Measurements from ENCODE around the gene TPPP.

Gene TPPP

DNA sequence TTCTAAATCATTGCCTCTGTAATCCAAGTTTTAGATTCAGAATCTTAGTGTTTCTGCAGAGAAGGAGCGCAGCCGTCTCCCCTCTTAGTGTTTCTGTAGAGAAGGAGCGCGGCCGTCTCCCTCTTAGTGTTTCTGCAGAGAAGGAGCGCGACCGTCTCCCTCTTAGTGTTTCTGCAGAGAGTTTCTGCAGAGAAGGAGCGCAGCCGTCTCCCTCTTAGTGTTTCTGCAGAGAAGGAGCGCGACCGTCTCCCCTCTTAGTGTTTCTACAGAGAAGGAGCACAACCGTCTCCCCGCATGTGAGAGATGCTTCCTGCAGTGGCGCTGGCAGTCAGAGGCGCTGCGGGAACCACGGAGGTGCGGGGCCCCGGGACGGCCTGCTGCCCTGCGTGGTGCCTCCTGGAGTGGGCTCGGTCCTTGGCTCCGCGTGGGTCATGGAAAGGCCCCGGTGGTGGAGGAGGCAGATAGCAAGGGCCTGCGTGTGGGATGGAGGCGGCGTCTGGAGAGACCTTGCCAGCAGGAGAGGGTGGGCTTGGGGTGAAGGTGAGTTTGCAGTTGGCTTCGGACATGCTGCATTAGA is 70.1 kb downstream of the TPPP start:
- DNase-seq, result no peak

DNA sequence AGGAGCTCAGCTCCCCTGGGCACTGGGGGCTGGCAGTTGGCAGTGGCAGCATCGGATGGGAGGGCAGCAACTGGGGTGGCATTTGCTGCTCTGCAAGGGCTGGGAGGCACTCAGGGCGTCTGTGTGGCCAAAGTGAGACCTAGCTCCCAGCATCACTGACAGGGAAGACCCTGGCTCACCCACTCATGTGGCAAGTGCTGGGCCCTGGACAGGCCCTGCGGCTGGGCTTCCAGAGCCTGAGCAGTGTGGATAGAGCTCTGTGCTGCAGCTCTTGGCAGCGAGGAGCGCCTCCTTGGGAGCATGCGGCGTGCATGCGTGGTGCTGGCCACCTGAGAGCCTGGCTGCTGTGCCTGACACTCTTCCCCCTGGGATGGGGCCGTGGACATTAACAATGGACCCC is 70.8 kb downstream of the TPPP start:
- no peak for DNase-seq

DNA sequence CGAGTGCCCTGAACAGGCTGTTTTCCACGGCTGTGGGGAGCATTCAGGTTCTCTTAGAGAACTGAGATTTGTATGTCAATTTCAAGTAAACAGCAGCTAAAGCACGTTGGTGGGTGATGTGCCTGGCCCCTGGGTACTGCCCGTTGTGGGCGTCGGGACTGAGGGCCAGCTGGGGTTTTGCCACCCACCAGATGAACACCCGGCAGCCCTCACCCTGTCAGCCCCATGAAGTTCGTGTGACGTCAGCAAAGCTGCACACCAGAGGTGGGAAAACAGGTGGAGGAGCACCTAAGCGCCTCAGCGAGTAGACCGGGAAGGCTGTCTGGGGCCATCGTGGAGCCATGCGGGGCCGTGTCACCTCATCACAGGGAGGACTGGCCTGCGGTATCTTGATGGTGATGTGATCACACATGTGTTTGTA is 71.8 kb downstream of the TPPP start:
- no peak for DNase-seq

DNA sequence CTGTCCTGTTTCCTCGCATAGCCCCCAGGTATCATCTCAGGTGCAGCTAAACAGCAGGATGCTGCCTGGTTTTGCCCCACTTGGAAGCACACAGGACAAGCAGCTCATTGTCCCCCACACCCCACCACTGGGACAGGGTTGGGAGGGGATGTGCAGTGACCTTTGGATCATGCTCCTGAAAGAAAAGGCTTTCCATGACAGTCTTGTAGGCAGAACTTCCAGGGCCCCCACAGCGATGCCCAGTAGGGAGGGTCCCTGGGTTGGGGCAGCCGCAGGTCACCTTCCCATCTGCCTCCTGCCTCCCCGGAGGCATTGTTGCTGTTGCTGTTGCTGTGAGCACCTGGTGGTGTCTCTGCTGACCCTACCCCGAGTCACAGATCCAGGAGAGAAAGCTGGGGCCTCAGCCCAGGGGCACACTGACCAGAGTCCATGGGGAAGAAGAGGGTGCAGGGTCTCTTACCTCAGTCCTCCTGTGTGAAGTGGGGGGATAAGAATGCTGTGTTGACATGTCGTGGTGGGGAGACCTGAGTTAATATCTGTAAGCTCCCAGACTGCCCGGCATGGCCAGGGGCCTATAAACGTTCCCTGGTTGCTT is 72.5 kb downstream of the TPPP start:
- no peak for DNase-seq

DNA sequence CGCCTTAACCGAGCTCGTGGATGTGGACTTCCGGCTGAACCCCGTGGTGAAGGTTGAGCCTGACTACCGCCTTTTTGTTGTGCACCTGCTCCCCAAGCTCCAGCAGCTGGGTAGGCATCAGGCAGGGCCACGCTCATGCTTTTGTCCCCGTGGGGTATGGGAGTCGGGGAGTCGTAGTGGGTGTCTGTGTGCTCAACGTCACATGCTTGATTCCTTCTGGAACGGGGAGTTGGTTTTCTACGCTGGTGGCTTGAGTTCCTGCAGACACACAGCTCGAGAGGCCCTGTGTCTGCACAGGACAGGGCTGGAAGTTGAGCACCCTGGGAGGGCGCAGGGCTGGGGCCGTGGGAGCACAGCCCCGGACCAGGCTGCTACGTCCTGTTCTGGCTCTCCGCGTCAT is 73.0 kb downstream of the TPPP start:
- no peak for DNase-seq

DNA sequence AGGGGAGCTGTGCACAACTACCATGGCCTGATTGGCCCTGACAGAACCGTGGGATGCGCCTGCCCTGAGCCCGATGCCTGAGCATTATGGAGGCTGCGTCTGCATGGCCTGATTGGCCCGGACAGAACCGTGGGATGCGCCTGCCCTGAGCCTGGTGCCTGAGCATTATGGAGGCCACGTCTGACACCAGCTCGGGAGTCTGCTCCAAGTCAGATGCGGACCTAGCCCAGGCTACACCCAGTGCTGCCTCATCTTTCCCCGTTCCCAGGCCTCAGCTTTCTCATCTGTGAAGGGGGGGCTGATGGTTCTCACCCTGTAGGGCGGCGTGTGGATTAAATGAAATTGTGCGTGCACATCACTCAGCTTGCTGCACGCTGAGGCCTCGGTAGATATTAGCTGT is 73.7 kb downstream of the TPPP start:
- no peak for DNase-seq

DNA sequence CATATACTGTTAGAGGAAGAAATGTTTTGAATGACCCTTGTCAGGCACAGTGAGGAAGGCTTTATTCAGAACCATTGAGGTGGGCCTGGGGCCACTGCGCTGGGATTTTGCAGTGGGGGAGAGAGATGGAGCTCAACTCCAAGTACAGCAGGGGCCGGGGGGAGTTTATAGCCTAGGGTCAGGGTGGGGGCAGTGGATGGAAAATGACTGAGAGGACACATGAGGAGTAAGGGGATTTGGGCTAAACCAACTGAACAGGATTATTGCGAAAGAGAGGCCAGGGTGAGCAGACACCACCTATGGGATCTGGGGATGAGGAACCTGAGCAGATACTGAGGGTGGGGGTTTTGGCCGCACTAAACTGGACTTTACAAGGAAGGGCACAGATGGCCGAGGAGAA is 74.7 kb downstream of the TPPP start:
- DNase-seq, result no peak

DNA sequence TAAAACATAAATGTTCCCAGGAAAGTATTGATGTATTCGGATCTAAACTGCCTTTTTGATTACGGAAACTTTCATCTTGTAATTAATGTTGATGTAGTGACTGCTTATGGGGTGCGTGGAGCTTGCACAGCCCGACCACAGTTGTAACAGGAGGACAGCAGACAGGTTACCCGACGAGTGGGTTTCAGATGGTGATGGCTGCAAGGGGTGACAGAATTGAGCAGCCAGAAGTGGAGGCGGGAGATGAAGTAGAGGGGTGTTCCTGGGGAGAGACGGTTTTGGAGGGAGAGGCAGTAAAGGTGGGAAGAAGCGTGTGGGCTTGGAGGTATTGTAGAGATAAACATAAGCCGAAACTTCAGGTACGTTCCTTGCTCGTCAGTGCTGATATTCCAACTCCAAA is 75.3 kb downstream of the TPPP start:
- no peak for DNase-seq

DNA sequence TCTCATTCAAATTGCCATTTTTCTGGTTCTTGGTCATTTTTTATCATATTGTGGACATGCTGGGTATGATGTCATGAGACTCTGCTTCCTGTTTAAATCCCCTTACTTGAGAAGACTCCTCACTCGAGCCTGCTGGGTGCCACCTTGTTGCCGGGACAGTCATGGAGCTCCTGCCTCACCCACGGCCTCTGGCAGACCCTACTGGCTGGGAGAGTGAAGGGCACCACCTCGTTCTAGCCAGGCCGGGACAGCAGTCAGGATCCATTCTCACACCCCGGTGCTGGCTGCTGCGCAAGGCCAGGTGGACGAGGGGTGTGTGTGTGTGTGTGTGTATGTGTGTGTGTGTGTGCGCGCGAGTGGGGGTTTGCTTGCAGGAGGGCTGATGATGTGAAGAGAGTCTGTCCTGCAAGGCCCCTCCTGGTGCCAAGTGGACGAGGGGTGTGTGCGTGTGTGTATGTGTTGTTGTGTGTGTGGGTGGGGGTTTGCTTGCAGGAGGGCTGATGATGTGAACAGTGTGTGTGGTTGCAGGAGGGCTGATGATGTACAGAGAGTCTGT is 76.6 kb downstream of the TPPP start:
- DNase-seq, result no peak

DNA sequence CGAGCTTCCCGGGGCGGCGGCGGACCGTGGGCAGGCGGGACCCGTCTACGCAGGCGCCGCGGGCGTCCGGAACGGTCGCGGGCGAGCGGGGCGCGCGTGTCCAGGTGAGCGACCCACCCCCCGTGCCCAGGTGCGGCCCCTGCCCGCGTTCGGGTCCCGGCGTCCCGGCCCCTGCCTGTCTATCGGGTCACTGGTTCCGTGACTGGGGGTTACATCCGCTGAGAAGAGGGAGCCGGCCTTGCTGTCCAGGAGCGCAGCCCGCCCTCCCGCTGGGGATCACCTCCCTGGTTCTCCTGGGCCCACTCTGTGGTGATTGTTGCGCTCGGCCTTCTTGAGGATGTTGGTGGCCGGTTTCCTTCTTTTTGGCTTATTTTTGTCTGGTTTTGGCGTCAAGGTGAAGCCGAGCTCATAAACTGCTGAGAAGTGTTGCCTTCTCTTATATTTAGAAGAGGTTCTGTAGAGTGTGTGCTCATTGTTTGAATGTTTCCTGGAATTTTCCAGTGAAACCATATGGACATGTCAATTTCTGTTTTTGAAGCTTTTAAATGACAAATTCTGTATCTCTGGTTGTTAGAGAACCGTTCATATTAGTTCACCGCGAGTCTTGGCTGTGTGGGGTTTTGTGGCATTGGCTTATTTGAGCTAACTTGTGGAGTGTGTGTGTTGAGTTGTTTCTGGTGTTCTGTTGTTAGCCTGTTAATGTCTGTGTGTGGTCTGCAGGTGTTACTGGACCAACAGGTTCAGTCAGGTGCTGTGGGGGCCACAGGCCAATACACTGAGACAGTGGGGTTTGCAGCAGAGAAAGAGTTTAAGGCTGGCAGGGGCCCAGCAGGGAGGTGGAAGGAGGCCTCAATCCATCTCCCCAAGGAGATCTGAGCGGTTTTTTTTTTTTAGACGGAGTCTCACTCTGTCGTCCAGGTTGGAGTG is 80.4 kb downstream of the TPPP start:
- no peak for DNase-seq

DNA sequence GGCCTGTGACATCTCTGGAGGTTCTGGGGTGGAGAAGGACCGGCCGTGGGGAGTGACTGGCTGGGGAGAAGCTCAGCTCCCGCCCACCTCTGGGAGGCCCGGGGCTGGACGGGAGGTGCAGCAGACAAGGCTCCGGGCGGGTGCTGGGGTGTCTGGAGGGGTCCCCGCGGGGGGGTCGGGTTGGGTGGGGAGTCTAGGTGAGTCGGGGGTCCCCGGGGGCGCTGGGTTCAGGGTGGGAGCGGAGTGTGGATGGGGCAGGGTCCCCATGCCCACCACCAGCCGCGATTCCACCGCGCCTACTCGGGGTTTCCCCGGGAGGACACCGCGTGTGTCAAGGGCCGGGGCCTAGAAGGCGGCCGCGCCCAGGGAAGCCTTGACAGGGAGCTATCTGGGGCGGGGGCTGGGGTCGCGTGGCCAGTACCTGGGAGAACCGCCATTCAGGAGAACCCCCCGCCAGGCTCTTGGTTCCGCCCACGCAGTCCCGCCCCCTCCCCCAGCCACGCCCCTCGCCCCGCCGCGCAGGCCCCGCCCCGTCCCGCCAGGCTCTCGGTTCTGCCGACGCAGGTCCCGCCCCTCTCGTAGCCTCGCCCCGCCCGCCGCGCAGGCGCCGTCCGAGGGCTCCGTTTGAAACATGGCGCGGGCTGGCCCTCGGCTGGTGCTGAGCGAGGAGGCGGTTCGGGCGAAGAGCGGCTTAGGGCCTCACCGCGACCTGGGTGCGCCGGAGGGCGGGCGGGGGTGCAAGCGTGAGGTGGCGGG is 81.2 kb downstream of the TPPP start, which contains the start of gene CEP72:
TSS of gene CEP72 (plus strand) at position 610 of the 756 bp plus-strand sequence. CDS start at position 632, 22 bp downstream.
- DNase-seq, result peak; percentile 53

DNA sequence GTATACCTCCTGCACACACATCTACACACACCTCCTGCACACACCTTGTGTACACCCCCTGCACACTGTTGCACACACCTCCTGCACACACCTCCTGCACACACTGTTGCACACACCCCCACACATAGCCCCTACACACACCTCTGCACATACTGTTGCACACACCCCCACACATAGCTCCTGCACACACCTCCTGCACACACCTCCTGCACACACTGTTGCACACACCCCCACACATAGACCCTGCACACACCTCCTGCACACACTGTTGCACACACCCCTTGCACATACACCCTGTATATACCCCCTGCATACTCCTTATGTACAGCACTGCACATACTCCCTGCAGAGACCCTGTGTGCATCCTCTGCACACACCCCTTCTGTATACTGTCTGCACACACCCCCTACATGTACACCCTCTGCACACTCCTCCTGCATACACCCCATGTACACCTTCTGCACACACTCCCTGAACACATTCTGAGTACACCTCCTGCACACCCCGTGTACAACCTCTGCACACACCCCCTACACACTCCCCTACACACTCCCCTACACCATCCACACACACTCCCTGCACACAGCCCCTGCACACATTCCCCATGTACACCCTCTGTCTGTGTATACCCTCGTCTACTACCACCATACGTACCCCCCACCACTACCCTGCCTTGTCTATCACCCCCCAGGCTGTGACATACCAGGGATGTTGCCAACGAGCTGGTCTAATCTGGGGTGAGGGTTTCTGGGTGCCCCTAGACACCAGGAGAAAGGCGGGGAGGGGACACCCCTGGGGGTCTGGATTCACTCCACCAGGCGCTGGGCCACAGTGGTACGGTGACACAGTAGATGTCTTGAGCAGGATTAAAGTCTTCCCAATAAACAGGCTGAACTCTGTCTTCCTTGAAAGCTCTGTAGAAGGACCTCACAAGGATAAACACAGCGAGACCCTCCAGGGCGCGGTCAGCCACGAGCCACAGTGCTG is 82.1 kb downstream of the TPPP start:
- DNase-seq, result no peak

DNA sequence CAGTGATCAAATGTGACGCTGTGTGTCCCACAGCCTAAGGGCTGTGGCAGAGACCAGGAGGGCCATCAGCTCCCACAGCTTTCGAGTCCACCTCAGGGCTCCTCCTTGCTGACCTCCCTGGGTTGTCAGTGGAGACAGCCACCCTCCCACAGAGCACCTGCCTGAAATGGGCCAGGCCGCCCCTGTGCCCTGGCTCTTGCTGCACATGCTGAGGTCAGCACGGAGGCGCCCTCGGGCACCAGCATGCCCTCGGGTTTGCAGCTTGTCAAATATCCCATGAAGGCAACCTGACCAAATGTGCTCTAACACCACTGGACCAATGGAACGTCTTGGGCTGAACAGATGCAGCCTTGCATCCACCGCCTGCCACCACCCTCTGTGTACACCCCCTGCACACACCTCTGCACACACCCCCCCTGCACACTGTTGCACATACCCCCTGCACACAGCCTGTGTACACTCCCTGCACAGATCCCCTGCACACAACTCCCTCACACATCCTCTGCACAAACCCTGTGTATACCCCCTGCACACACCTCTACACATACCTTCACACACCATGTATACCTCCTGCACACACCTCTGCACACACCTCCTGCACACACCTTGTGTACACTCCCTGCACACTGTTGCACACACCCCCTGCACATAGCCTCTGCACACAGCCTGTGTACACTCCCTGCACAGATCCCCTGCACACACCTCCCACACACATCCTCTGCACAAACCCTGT is 83.0 kb downstream of the TPPP start:
- no peak for DNase-seq
